HG02884 (cell line): ENCODE results near the gene DENND4A.
"Not testable (repeated sequence)": the region's sequence is repeated elsewhere in the genome, so short reads cannot be mapped to it uniquely, and the experiment has no call there.

ENCODE experiments used
- ATAC-seq: cut with Tn5 transposase; IDR thresholded peaks from one replicate; pipeline ENCODE4 v1.9.1; 2021; ENCODE audit warnings: mild to moderate bottlenecking, moderate library complexity; ENCODE audit not compliant: unreplicated experiment

The DENND4A gene

DNA sequence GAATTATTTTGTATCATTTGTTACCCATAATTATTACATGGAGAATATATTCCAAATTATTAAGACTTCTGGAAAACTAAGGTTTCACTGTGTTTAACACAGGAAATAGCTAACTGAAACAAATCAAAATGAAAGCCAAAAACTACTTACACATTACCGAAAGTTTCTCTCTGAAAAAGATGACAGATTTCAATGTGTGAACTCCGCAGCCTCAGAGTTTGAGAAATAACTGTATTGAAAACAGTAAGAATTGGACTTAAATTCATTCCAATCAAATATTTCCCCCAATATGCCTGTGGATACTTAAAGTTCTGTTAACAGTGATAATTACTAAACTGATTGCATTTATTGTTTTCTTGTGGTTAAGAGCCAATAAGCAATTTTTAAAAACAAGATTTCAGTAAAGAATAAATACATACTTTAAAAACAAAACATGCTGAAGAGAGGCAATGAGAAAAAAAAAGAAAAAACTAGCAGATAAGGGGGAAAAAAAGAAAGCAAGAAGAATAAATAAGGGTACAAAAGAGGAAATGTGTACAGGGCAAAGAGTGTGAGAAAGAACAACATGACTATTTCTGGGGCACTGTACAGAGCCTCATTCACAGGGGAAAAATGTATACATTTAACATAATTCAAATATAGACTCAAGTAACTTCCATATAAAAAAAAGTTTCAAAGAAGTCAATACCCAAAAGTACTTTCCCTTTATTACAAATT lies 30.7 kb downstream of the DENND4A start:
- no peak for ATAC-seq

DNA sequence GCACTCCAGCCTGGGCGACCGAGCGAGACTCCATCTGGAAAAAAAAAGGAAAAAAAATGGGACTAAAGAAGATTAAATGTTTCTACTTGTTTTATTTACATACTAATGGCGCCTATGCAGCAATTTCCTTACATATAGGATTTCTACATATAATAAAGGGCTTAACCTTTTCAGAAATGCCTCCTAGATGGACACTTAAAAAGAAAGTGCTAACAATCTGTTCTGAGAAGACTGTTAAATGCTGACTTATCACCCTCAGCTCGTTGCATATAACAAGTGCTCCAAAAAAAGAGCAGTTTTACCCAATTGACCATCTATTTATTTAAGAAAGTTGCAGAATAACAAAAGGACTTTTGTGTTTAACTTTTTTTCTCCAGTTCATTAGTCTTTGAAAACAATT lies 32.7 kb downstream of the DENND4A start:
- no peak for ATAC-seq

DNA sequence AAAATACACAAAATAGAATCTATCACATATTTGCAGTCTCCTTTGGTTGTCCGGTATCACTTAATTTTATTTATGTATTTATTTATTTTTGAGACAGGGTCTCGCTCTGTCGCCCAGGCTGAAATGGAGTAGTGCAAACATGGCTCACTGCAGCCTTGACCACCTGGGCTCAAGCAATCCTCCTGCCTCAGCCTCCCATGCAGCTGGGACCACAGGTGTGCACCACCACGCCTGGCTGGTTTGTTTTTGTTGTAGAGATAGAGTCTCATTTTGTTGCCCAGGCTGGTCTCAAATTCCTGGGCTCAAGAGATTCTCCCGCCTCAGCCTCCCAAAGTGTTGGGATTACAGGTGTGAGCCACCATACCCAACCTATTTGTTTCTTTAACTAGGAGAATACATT lies 33.9 kb downstream of the DENND4A start:
- ATAC-seq = no peak

DNA sequence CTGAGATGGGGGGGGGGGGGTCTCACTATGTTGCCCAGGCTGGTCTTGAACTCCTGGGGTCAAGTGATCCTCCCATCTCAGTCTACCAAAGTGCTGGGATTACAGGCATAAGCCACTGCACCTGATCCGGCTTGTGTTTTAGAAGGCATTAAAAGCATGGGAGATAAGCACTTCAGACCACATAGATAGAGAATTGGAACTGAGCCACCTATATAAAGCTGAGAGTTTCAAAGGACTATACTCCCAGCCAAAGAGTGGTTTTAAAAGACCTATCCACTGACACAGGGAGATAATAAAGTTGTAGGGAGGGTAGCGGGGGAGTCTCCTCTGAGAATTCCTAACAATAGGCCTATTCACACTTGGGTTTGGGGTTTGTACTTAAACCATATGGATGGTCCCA lies 34.8 kb downstream of the DENND4A start:
- ATAC-seq = no peak

DNA sequence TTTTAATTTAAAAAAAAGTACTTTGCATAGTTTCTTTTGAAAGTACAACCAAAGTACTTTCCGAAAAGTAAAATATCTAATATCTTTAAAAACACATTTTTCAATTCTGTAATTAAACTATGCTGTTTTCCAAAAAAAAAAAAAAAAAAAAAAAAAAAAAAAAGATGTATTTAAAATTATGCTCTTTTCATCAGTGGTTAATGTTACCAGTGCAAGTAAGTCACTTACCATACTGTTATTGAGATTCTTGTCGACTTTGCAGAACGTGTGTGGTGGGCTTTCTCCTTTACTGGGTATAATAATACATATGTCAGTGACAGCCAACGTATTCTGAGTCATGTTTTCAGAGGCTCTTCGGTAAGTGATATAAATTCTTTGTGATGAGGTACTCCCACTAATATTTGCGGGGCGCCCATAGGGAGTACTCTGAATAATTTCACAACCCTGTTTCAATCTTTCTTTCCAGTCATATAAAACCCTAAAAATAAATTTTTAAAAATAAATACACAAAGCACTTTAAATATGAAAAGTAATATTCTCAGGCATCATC lies 39.9 kb downstream of the DENND4A start:
- ATAC-seq = no peak

DNA sequence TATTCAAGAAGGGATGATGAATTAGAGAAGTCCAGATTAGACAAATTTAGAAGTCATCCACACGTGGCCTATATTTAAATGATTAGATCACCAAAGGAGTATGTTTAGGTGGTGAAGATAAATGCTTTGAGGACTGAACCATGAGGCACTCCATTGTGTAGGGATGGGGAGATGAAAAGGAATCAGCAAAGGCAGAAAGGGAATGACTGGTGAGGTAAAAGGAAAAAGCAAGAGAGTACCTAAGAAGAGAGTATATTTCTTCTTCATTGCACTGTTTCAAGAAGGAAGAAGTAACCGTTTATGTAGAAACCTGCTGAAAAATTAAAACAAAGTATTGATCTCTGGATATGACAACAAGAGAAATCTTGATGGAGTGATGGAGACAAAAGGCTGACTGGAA lies 40.7 kb downstream of the DENND4A start:
- no peak for ATAC-seq

DNA sequence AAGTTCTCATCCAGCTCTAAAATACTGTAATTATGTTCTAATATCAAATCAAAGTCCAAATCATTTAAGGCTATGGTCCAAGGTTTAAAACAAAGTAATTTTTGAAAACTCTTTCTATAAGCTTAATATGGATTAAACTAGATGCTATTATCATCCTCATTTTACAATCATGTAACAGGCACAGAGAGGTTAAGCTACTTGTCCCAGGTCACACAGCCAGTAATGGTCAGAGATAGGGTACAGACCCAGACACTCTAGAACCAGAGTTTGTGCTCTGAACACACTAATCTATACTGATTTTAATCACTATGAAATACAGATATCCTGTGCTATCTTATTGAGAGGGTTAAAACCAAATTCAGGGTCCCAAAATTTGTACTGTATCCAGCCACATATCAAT lies 44.8 kb downstream of the DENND4A start:
- no peak for ATAC-seq

DNA sequence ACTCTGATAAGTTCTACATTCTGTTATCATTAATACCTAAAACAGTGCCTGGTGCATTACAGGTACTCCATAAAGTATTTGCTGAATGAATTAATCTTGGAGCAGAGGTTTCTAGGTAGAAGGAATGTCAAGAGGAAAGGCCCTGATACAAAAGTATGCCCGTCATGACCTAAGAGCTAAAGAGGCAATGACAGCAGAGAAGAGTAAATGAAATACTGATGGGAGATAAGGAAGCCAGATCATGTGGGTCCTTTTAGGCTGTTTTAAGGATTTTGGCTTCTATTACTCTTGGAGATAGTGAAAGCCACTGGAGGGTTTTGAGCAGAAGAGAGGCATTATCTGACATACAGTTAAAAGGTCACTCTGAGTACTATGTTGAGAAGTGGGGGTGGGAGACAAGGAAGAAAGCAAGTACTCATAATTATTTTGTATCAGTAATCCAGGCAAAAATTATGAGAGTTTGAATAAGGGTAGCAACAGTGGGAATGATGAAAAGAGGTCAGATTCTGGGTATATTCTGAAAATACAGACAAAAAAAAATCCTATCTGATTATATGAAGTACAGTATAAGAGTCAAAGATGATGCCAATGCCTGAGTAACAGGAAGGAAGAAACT lies 48.3 kb downstream of the DENND4A start:
- no peak for ATAC-seq

DNA sequence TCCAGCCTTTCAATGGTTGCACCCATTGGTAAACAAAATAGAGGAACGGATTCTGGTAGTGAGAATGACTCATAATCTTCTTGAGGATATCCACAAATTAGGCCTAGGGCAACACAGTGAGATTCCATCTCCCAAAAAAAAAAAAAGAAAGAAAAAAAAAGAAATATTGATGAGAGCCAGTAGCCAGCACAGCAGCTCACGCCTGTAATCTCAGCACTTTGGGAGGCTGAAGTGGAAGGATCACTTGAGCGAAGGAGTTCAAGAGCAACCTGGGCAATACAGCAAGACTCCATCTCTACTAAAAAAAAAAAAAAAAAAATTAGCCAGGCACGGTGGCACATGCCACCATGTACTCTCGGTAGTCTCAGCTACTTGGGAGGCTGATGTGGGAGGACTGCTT lies 51.9 kb downstream of the DENND4A start:
- no peak for ATAC-seq

DNA sequence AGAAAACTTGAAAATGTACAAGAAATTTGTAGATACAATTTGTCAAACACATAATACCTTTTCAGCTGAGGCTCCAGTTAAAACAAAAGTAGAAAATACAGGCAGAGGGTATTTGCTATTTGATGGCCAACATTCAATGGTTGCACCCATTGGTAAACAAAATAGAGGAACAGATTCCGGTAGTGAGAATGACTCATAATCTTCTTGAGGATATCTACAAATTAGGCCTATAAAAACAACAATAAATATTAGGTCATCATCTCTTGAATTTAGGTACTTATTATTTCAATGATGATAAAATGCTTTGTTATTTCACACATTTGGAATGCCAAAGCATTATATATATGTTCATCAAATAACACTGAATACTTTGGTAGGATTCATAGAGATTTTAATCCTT lies 53.4 kb downstream of the DENND4A start:
- no peak for ATAC-seq

DNA sequence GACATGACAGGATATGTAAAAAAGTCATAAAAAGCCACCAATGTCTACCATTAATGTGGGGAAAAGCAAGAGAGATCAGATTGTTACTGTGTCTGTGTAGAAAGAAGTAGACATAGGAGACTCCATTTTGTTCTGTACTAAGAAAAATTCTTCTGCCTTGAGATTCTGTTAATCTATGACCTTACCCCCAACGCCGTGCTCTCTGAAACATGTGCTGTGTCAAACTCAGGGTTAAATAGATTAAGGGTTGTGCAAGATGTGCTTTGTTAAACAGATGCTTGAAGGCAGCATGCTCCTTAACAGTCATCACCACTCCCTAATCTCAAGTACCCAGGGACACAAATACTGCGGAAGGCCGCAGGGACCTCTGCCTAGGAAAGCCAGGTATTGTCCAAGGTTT lies 58.5 kb downstream of the DENND4A start:
- not testable (repeated sequence) for ATAC-seq

DNA sequence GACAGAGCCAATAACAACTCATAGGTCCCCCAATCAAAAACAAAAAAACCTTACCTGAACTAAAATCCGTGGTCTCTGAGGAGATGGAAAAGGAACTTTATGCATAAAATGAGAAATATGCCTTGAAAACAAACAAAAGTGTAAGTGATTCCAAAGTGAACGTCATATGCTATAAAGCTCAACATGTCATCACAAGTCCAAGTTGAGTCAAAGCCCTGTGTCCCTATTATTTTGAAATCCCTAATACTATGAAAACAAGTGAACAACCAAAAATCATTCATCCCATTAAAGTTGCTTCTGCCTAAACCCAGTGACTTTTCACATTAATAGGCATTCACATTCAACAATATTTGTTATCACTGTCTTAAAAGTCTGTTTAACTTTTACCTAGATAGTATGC lies 59.4 kb downstream of the DENND4A start:
- no peak for ATAC-seq

DNA sequence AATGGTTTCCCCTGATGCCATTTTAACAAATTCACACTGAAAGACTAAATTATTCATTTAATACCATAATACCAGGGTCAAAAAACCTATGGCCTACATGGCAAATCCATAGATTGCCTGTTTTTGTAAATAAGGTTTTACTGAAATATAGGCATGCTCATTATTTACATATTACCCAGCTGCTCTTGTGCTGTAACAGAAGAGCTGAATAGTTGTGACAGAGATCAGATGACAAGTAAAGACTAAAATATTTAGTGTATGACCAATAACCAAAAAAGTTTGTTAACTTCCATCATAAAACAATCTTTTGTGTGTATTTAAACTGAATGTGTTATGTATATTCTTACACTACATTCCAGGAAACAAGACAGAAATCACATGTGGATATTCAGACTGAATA lies 60.2 kb downstream of the DENND4A start:
- ATAC-seq = no peak

DNA sequence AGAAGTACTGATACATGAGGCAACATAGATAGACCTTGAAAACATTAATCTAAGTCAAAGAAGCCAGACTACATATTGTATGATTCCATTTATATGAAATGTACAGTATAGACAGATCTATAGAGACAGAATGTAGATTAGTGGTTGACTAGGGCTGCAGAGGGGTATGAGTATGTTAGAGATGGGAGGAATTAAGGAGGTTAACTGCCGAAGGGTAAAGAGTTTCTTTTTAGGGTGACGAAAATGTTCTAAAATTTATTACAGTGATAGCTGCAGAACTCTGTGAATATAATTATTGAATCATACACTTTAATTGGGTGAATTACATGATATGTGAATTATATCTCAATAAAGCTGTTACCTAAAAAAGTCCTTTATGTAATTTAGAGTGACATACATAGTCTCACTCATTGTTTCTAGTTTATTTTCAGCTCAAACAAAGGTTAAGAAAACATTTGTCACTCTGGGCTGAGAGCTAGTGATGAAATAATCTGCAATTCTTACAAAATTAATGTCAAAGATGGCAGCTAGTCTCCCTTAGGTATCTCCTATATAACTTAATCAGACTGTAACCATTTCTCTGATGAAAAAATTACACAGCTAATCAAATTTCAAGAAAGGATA lies 61.4 kb downstream of the DENND4A start:
- ATAC-seq = no peak

DNA sequence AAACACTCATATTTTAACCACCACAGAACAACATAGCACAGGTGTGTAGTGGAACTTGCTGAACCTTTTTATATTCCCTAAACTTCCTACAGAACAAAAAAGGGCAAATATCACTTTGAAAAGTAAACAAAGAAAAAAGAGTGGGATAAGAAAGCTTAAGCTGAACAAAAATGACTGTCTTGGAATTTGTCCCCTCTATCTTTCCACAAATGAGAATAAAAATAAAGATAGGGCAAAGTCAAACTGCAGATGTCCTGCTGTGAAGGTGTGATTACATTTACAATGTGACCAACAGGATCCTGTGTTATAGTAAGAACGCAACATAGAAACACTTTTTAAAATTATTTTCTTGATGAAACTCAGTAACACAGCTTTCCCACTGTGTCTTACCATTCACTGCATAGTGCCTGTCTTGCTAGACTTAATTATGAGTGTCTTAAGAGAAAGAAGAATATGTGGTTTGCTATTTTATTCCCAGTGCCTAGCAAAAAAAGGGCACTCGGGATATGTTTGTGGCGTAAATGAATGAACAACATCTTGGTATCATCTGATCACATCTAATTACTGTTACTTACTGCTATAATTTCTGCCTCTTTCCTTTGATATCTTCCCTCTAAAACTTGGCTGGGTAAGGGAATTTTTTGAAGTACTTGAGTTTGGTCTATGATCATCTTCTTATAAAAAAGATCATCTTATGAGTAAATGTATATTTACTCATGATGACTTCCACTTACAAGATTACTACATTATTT lies 67.5 kb downstream of the DENND4A start:
- no peak for ATAC-seq

DNA sequence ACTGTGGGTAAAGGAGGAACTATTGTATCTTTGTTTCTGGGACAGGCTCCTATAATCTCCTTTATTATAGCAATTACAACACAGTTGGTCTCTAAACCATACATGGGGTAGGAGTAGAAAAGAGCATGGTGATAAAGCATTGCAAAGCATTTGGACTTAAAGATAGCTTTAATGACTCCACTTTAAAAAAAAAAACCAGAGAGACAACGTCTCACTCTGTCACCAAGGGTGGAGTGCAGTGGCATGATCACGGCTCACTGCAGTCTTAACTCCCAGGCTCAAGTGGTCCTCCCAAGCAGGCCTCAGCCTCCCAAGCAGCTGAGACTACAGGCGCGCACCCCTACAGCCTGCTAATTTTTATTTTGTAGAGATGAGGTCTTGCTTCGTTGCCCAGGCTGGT lies 68.2 kb downstream of the DENND4A start:
- ATAC-seq = no peak

DNA sequence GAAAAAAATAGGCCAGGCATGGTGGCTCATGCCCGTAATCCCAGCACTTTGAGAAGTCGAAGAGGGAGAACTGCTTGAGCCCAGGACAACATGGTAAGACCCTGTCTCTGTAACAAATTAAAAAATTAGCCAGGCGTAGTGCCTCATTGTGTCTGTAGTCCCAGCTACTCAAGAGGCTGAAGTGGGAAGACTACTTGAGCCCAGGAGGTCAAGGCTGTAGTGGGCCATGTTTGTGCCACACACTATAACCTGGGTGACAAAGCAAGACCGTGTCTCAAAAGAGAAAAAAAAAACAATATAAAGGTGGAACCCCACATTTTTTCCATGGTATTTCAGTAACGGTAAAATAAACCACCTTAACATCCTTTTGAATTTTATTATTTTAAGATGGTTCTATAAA lies 69.9 kb downstream of the DENND4A start:
- ATAC-seq = no peak

DNA sequence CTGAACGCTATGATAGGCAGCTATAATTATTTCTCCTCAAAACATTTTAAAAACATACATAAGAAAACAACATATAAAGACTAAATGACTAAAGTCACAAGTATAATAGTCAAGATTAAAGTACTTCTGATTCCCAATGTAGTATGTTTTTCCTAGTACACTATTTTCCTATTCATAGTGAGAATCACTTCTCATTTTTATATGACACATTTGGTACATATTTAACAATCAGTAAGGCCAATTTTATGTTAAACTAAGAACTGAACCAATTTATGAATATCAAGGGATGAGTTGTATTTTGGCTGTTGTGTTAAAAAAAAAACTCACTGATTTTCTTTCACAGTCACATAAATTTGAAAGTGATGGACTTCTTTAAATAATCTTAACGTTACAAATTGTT lies 79.7 kb downstream of the DENND4A start:
- ATAC-seq = no peak

DNA sequence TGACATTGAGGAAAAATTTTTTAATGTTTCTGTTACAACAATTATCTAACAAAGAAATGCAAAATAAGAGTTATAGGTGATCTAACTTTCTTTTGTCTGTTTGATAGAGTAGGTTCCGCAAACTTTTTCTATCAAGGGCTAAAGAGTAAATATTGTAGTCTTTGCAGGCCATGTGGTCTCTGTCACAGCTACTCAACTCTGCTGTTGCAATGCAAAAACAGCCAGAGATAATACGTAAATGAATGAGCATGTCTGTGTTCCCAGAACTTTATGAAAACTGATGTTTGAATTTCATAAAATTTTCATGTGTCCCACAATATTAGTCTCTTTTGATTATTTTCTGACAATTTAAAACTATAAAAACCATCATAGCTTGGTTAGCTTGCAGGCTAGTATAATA lies 97.0 kb downstream of the DENND4A start:
- ATAC-seq = no peak

DNA sequence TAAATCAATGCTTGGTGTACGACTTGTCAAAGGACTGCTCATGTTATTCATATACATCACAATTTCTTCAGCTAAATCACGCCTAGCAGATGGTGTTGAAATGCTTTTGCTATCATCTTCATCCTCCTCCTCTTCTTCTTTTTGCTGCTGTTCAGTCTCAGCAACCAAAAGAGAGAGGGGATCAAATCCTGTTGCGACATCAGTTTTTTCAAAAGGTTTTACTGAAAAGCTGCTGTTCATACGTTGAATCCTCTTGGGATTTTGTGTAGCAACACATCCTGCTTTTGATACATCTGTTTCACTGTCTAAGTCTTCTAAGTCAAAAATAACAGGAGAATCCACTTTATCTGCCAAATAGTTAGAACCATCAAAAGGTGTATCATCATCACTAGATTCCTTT lies 101.3 kb downstream of the DENND4A start:
- no peak for ATAC-seq

DNA sequence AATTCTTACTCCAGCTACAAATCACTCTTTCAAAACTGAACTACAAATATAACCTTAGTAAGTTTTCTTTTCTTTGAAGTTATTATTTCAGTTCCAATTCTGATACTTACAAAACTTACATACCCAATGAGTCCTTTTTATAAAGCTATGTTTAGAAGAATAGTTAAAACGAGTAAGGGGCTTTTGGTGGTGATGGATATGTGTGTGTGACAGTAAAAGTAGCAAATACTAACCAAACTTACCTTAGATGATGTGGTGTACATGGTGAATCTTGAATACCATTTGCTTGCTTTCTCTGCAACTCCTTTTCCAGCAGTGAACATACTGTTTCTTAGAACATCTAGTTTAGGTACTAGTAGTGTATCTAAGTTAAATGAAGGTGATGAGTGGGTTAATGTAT lies 101.9 kb downstream of the DENND4A start:
- no peak for ATAC-seq

DNA sequence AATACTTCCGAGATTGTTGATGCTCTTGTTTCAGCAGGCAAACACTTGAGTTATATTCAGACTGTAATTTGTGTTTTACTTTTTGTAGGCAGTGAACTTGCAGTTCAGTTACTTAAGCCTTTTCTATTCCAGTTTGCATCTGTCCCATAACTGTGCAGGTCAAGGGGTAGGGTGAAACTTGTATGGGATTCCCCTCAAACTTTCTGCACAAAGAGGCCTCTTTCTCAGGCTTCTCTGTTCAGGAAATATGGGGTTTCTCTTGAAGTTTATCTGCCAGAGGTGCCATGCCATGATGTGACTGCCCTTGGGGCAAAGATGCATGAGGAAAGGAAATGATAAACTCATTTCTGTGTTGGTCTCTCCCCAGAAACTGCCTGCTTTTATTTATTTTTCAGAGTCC lies 103.6 kb downstream of the DENND4A start:
- ATAC-seq = no peak
